Left ventricle myocardium inferior (tissue), 1 donor: ENCODE results near the gene CDC42EP3. TPM values are rescaled to one million over a fixed set of nuclear protein-coding genes. Genes with fewer than 3 reads are reported as not detected.

Experiments
- DNase-seq: peaks from one replicate; pipeline ENCODE4 v3.0.0-alpha.2; 2020
- H3K27ac ChIP-seq: fragments of 200-600 bp; replicated peaks from 2 replicates; pipeline ENCODE4 v1.8.0; 2021
- H3K27me3 ChIP-seq: fragments of 200-600 bp; 2 replicates; pipeline ENCODE4 v1.8.0; 2021; ENCODE audit warnings: low read depth
- H3K36me3 ChIP-seq: fragments of 200-600 bp; 2 replicates; pipeline ENCODE4 v1.8.0; 2021
- H3K4me1 ChIP-seq: fragments of 200-600 bp; 2 replicates; pipeline ENCODE4 v1.8.0; 2021
- H3K4me3 ChIP-seq: fragments of 200-600 bp; 2 replicates; pipeline ENCODE4 v1.8.0; 2021; ENCODE audit warnings: mild to moderate bottlenecking, moderate library complexity
- H3K9me3 ChIP-seq: fragments of 200-600 bp; replicated peaks from 2 replicates; pipeline ENCODE4 v1.8.0; 2021
- CTCF ChIP-seq: fragments of 200-600 bp; IDR thresholded peaks from 2 replicates; pipeline ENCODE4 v1.8.0; 2021; ENCODE audit warnings: antibody characterized with exemption, mild to moderate bottlenecking, borderline replicate concordance
- intact Hi-C: fragments of 100-400 bp; cut with micrococcal nuclease; formaldehyde crosslinking; loops from one replicate; pipeline ENCODE4 v1.11.0; 2022
- total RNA-seq: library from RNA; stranded (reverse); fragmentation: NEBNext Ultra II Directional; extraction: Animal tissue kit (Norgen Biotek cat#: 25700); gene quantifications from one replicate; pipeline ENCODE4 v1.2.1, GENCODE V29; 2021
- donor health status: DM: no; HTN: yes; CAD: no; lungs with severe emphysema.

Gene CDC42EP3
- total RNA-seq, 1 donor from 2014 or later = 81.9 TPM

- intact Hi-C loops = no loop called here
- Histone ChIP-seq H3K4me1 (peaks cover 32% of the 10 kb centered on the region), H3K36me3 (no peaks in the 10 kb centered on the region), H3K27me3 (no peaks in the 10 kb centered on the region), H3K27ac (peak overlapping the region; percentile 14), H3K4me3 (no peak overlapping the region), H3K9me3 (no peaks in the 10 kb centered on the region)
- DNase-seq = no peak
- no peak for TF ChIP-seq CTCF
Observed at GRCh38 chr2:37674946-37675345, 3.5 kb upstream of the CDC42EP3 start.

- TF ChIP-seq CTCF = no peak
- no peak for DNase-seq
- H3K4me3 ChIP-seq = peak overlapping the region; percentile 93
- intact Hi-C loops = no loop called here
- no peaks in the 10 kb centered on the region for H3K36me3 ChIP-seq
- H3K27ac ChIP-seq = peak overlapping the region; percentile 98
- H3K9me3 ChIP-seq = no peaks in the 10 kb centered on the region
- no peaks in the 10 kb centered on the region for H3K27me3 ChIP-seq
- H3K4me1 ChIP-seq = peaks cover 52% of the 10 kb centered on the region
Observed at GRCh38 chr2:37672870-37673184, 1.4 kb upstream of the CDC42EP3 start.

GRCh38 chr2:37672104-37672869, 845 bp upstream of the CDC42EP3 start:
- H3K4me1 ChIP-seq = peaks cover 57% of the 10 kb centered on the region
- peak overlapping the region; percentile 93 for H3K4me3 ChIP-seq
- H3K36me3 ChIP-seq = no peaks in the 10 kb centered on the region
- intact Hi-C loops = no loop called here
- peak overlapping the region; percentile 98 for H3K27ac ChIP-seq
- no peaks in the 10 kb centered on the region for H3K9me3 ChIP-seq
- DNase-seq = peak; percentile 75
- no peaks in the 10 kb centered on the region for H3K27me3 ChIP-seq
- TF ChIP-seq CTCF = peak; percentile 9

GRCh38 chr2:37671816-37672103, 318 bp upstream of the CDC42EP3 start:
- intact Hi-C loops = no loop called here
- Histone ChIP-seq H3K36me3 (peaks cover 5% of the 10 kb centered on the region), H3K27me3 (no peaks in the 10 kb centered on the region), H3K4me3 (peak overlapping the region; percentile 93), H3K27ac (peak overlapping the region; percentile 98), H3K9me3 (no peaks in the 10 kb centered on the region), H3K4me1 (peaks cover 63% of the 10 kb centered on the region)
- no peak for DNase-seq
- TF ChIP-seq CTCF = no peak

GRCh38 chr2:37670378-37671008, 949 bp downstream of the CDC42EP3 start:
- no peak for DNase-seq
- Histone ChIP-seq H3K27ac (peak overlapping the region; percentile 98), H3K36me3 (peaks cover 6% of the 10 kb centered on the region), H3K27me3 (no peaks in the 10 kb centered on the region), H3K4me3 (peak overlapping the region; percentile 93), H3K9me3 (no peaks in the 10 kb centered on the region), H3K4me1 (peaks cover 75% of the 10 kb centered on the region)
- intact Hi-C loops = no loop called here
- no peak for TF ChIP-seq CTCF
